Right lobe of liver (tissue), 4 donors: ENCODE measurements around the gene NNMT.

Experiments used
- POLR2A ChIP-seq: fragments of 450-650 bp; IDR thresholded peaks from one replicate; pipeline ENCODE4 v1.6.1; 2017; ENCODE audit warnings: antibody characterized with exemption, mild to moderate bottlenecking
- TF ChIP-seq, protein P1 (sequence below), 4 donors: fragments of 200-600 bp in 3 of 4; fragments of 450-650 bp in 1 of 4; IDR thresholded peaks; one replicate each; pipeline versions ENCODE4 v1.5.1 to v1.8.0; 2016 to 2022; ENCODE audit warnings: antibody characterized with exemption in 4 of 4, mild to moderate bottlenecking in 2 of 4
- donor health status: DM: no; HTN: no; CAD: no.
- donor health status: DM: no; HTN: no; CAD: no.
- donor health status: DM: no; HTN: yes; CAD: no.

DNA sequence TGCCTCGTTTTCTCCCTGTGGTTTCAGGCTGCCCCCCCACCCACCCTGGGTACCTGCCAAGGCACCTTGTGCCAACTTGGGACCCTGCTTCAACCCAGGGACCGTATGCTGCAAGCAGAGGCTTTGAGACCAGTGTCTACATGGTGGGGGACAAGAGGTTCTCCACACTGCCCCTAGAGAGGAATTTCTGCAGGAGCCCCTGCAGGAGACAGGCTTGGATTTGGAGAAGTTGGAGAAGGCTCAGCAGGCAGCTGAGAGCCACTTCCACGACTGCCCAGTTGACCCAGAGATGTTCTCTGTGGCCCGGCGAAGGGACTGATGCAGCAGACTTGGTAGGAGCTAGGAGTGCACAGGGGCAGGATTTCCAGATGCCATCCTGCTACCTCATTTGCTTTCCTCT lies 20.1 kb upstream of the NNMT start:
- TF ChIP-seq, protein P1, sequence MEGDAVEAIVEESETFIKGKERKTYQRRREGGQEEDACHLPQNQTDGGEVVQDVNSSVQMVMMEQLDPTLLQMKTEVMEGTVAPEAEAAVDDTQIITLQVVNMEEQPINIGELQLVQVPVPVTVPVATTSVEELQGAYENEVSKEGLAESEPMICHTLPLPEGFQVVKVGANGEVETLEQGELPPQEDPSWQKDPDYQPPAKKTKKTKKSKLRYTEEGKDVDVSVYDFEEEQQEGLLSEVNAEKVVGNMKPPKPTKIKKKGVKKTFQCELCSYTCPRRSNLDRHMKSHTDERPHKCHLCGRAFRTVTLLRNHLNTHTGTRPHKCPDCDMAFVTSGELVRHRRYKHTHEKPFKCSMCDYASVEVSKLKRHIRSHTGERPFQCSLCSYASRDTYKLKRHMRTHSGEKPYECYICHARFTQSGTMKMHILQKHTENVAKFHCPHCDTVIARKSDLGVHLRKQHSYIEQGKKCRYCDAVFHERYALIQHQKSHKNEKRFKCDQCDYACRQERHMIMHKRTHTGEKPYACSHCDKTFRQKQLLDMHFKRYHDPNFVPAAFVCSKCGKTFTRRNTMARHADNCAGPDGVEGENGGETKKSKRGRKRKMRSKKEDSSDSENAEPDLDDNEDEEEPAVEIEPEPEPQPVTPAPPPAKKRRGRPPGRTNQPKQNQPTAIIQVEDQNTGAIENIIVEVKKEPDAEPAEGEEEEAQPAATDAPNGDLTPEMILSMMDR (IDR thresholded peaks at IDR 0.05): no peak
- no peak for TF ChIP-seq POLR2A
